Sciatic nerve (tissue), 2 donors: ENCODE data around the gene CPLX1. TPM values are rescaled to one million over a fixed set of nuclear protein-coding genes. Genes with fewer than 3 reads are reported as not detected.

Source experiments
- ATAC-seq: fragments of 200-7000 bp; cut with Tn5 transposase; one replicate; pipeline ENCODE4 v1.9.1; 2020; ENCODE audit warnings: mild to moderate bottlenecking, moderate library complexity
- DNase-seq: peaks from one replicate; pipeline ENCODE4 v3.0.0-alpha.2; 2020; ENCODE audit warnings: low spot score
- intact Hi-C: fragments of 100-400 bp; cut with DNase I; formaldehyde crosslinking; loops from one replicate; pipeline ENCODE4 v1.14.2; 2022
- total RNA-seq: library from RNA; stranded (reverse); fragmentation: NEBNext Ultra II Directional; extraction: Animal tissue kit (Norgen Biotek cat#: 25700); gene quantifications from one replicate; pipeline ENCODE4 v1.2.1, GENCODE V29; 2021
- donor health status: DM: no; HTN: no; CAD: no.
- donor health status: DM: no; HTN: no; CAD: no.

The CPLX1 gene
- total RNA-seq, result 11.6 TPM

DNA sequence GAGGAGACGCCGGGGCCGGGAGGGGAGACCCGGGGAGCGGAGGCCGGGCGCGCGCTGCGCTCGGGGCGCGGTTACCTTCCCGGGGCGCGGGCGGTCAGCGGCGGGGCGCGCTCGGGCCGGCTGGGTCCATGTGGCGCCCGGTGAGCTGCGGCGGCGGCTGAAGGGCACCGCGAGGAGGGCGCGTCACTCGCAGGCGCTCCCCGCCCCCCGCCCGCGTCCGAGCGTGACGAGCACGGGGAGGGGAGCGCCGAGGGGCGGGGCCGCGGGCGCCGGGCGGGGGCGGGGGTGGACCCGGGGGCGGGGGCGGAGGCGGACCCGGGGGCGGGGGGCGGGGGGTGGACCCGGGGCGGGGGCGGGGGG, at the start of gene CPLX1:
TSS of gene CPLX1 (minus strand) at position 159 of the 360 bp plus-strand sequence. CDS start 1,607 bp downstream, outside the sequence.
- ATAC-seq, result no peak
- intact Hi-C loops, result no loop called here
- no peak for DNase-seq

- intact Hi-C loops, result no loop called here
- ATAC-seq (no peak), DNase-seq (no peak)
These were observed 49.3 kb upstream of the CPLX1 start for GRCh38 chr4:874971-875817.

DNA sequence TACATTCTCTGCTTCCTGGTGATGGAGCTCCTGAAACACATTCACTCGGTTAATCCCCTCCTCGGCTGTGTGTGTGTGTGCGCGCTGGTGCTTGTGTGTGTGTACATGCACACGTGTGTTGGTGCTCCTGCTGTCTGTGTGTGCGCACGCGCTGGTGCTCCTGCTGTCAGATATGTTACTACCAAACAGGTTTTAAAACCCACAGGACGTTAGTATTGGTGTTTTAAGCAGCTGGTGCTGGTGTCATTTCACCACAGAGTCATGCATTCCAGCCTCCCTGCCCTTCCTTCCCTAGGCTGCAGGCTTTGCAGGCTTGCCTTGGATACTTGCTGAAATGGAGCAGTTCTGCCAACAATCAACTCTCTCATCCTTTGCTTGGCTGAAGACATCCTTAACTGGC, 48.1 kb upstream of the CPLX1 start:
- no peak for DNase-seq
- no peak for ATAC-seq
- intact Hi-C loops, result no loop called here

DNA sequence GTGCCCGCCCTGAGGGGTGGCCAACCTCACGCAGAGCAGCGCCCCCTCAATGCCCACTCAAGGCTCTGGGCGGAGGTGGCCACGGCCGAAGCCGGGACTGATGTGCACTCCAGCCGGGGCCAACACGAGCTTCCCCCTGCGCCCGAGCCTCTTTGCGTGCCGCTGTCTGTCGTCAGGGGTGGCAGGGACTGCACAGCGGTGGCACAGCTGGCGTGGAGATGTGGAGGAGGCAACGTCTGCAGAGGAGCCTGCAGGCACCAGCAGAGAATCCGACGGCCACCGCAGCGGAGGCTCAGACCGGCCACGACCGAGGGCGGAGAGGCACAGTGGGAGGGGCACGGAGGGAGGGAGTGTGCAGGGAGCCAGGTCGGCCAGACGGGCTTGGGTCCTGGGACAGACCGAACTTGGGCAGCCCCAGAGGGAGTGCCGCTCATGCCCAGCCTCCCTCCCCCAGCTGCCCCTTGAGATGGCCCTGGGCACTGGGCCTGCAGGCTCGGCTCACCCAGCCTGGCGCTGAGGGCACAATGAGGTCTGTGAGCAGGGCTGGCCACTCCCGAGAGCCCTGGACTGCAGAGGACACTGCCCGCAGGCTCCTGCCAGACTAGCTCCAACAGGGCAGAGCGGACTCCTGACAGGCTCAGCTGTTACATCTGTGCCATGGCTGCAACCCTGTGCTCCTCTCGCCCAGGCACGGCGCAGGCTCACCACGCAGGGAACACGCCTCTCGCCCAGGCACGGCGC, 46.5 kb upstream of the CPLX1 start:
- intact Hi-C loops, result no loop called here
- DNase-seq (no peak), ATAC-seq (peak; percentile 35)

DNA sequence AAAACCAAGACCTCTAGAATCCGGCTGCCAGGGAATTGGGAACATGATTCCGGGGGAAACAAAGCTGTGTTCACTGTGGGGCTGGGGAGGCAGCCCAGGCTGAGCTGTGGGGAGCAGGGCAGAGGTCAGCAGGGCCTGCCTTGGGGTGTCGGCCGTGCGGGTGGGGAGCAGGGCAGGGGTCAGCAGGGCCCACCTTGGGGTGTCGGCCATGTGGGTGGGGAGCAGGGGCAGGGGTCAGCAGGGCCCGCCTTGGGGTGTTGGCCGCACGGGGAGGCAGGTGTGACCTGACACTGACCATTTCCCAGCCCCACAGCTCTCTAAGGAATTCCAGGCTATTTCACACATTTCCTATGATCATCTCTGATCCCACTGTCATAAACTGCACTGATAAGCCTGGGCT, 45.6 kb upstream of the CPLX1 start:
- DNase-seq (no peak), ATAC-seq (no peak)
- intact Hi-C loops, result no loop called here

DNA sequence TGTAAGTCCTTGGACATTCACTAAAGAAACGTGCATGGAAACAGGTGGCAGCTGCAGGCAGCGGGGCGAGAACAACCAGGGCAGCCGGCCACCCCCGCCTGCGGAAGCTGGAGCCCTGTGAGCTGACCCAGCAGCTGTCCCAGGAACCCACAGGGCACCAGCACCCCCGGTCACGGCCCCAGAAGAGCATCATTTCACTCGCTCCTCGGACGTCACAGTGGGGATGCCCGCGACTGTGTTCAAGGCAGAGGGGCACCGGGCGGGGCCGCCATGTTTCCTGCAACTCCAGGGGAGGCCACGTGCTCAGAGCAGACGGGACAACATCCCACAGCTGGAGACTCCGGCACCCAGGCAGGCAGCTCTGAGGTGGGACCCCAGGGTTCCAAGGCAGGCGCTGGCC, 45.0 kb upstream of the CPLX1 start:
- intact Hi-C loops, result no loop called here
- DNase-seq (no peak), ATAC-seq (peak; percentile 14)

GRCh38 chr4:869776-870175, 43.8 kb upstream of the CPLX1 start:
- no peak for ATAC-seq
- DNase-seq, result no peak
- intact Hi-C loops, result no loop called here

DNA sequence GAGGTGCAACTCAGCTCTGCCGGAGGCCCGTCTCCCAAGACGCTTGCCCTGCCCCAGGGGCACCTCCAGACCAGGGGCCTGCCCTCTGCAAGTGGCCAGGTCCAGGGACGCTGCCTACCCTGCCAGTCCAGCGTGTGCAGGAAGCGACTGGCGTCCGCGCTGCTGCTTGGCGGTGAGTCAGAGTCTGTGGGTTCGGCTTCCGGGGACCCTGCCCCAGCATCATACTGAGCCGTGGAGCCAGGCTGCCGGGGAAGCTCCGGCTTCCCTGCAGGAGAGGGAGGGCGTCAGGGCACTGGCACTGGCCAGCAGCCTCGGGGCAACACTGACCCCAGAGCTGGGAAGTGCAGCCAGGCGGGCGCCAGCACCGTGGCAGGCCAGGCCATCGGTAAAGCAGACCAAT, 42.5 kb upstream of the CPLX1 start:
- no peak for ATAC-seq
- DNase-seq, result no peak
- intact Hi-C loops, result no loop called here

DNA sequence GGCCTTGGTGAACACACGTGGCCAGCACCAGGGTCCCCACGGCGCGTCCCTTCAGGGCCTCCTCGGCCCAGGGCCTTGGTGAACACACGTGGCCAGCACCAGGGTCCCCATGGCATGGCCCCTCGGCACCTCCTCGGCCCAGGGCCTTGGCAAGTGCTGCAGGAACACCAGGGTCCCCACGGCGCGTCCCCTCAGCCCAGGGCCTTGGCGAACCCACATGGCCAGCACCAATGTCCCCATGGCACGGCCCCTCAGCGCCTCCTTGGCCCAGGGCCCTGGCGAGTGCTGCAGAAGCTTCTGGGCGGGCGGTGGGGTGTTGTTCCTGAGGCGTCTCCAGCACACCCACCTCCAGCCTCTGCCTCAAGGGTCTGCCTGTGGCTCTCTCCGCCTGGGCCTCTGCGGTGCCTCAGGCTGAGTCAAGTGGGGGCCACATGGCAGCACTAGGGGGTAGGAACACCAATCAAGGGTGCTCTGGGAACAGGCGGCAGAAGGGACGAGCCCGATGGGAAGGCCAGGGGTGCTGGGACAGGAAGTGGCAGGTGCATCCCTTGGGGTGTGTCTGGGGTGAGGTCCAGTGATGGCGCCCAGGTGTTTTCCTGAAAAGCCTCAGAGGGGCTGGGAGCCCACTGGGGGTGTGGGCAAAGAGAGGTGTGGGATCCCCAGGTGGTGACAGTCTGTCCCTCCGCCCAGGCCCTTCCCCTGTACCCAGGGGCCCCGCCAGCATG, 41.8 kb upstream of the CPLX1 start:
- intact Hi-C loops, result no loop called here
- ATAC-seq (no peak), DNase-seq (no peak)

DNA sequence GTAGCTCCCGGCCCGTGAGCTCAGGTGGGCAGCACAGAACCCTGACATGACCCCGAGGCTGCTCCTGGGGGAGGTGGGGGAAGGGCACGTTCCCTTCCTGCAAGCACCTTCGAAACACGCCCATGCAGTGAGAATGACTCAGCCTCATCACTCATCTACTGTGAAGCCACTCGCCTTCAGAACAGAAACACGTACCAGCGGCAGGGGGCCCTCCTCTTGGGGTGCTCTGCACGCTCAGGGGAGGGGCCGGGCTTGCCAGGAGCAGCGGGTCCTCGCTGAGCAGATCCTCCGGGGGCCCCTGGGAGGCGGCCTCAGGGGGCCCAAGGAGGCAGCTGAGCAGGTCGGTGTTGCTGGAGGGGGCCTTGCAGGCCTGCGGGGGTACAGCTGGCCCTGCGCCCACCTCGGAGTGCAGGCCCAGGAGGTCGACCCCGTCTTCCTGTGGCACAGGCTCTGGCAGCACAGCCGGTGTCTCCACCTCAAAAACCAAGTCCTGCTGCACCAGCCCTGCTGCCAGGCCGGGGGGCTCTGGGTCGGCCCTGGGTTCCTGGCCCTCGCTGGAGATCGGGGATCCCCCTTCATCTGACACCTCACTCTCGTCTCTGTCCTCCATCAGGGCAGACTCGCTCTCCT, 40.9 kb upstream of the CPLX1 start:
- DNase-seq, result no peak
- intact Hi-C loops, result no loop called here
- ATAC-seq, result no peak

DNA sequence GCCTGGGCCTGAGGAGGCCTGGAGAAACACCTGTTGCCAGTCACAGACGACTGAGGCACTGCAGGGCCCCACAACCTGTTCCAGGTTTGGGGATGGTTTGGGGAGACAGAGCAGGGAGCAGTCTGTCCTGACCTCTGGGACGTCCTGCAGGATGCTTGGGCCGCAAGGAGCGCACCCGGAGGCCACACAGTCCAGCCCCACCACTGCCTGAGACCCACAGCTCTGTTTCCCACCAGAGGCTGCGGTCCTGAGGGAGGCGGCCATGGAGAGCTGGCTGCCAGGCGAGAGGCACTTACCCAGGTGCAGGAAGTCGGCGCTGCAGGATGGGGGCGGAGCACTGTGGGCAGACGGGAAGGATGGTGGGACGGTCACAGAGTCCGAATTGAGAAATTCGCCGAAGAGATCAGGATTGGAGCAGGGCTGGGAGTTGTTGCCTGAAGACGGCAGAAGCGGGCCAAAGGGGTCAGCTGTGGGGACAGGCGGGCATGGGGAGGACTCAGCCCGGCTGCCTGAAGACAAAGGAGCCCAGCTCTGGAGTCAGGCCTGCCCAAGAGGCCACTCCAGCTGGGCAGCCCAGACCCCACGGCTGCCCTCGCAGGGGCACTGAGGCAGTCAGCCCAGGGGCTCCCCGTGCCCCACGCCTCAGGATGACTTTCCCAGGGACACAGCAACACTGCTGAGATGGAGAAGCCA, 40.3 kb upstream of the CPLX1 start:
- intact Hi-C loops, result no loop called here
- DNase-seq (no peak), ATAC-seq (no peak)

- intact Hi-C loops, result no loop called here
- DNase-seq (no peak), ATAC-seq (no peak)
These were observed 39.6 kb upstream of the CPLX1 start for GRCh38 chr4:865572-865971.

GRCh38 chr4:865121-865465, 39.2 kb upstream of the CPLX1 start:
- ATAC-seq (no peak), DNase-seq (no peak)
- intact Hi-C loops, result no loop called here

DNA sequence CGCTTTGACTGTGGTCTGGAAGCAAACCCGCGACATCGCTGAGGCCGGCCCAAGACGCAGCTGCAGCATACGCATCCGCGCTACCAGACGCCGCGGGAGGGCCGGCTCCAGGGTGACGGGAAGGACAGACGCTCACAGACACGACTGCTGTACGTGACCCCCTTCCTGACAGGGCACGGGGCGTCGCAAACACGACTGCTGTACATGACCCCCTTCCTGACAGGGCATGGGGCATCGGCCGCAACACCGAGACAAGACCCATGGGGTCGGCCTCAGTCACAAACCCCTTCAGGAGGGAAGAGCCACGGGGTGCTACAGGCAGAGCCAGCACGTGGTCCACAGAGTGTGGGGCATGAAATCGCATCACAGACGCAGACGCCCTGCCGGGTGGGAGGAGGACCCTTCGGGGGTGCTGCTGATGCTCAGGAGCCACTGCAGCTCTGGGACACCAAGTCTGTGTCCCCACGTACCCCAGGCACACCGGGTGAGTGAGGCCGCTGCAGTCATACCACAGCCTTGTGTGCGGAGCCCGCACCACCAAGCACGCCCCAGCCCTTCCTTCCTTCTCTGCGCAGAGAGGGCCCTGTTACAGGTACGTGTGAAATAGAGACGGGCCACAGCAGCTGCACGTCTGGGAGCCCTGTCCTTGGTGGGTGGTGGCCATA, 38.7 kb upstream of the CPLX1 start:
- DNase-seq, result no peak

DNA sequence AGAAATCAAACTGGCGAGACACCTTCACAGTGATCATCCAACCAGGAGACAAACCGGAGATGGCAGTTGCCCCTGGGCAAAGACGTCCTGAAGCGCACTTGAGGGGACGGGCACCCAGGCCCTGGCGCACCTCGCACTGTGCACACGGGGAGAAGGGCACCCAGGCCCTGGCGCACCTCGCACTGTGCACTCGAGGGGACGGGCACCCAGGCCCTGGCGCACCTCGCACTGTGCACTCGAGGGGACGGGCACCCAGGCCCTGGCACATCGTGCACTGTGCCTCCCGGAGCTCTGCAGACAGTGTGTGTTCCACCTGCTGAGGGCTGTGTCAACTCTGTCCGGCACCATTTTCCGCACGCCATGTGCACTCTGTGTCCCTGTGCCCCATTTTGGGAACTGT, 34.6 kb upstream of the CPLX1 start:
- intact Hi-C loops, result loop anchor here (2.0 kb wide), 1 partner anchor 60 kb away; no protein-coding TSS in a partner anchor
- DNase-seq (no peak), ATAC-seq (no peak)

More for the DNA sequence above, 38.7 kb upstream of the CPLX1 start:
- no peak for ATAC-seq
- intact Hi-C loops, result no loop called here

DNA sequence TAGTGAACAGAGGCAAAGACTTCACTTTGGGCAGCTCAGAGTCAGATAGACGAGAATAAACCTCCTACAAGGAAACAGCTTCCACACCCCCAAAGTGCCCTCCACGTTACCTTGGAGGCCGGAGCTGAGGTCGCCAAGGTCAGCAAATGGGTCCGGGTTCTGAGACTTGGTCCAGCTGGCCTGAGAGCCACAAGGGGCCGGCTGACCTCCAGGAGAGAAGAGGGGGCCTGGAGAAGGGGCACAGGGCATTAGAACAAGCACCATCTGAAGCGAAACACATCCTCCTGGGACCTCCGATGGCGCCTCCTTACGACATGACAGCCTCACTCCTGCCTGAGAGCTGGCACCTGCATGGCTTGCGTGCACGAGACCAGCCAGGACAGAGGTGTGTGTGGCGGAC, 33.6 kb upstream of the CPLX1 start:
- intact Hi-C loops, result no loop called here
- no peak for DNase-seq
- ATAC-seq, result no peak

DNA sequence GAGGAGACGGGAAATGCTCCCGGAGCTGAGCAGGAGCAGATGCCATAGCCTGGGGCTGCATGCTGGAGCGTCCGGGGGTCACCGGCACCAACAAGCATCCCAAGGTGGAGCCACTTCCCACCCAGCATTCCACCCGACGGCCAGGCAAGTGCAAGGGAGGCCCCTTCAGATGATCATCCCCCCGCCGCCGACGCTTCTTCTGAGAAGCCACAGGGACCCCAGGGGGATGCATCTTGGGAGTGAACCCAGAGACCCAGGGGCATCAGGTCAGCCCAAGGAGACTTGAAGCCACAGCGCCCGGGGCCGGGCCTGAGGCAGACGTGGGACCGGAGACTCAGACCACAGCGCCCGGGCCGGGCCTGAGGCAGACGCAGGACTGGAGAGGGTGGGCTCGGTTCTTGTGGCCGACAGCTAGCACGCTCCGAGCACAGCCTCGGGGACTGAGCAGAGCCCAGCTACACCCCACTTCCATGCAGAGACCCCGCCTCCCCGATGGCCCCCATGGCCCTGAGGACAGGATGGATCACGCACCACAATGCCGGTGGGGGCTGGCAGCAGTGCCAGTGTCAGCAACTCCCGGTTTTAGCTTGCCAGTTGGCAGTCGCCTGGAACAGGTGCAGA, 33.0 kb upstream of the CPLX1 start:
- intact Hi-C loops, result no loop called here
- no peak for DNase-seq
- ATAC-seq, result no peak

GRCh38 chr4:858041-858481, 32.1 kb upstream of the CPLX1 start:
- no peak for ATAC-seq
- intact Hi-C loops, result no loop called here
- DNase-seq, result no peak
